ENCODE results near the gene HCK.
"Not testable (repeated sequence)": the region's sequence is repeated elsewhere in the genome, so short reads cannot be mapped to it uniquely, and the experiment has no call there.

HCK gene

GRCh38 chr20:32108814-32109391 lies 56.9 kb downstream of the HCK start:
- TF ChIP-seq JUND (IDR thresholded peaks at IDR 0.05; ENCODE audit: low read depth) = no peak
- DNase-seq (ENCODE audit: low read depth in 1 of 2, low spot score in 1 of 2) = no peak
- in situ Hi-C loops (cut with HindIII; ENCODE audit: low pct_unique_long_range_greater_than_20kb, low sequenced_read_pairs) = no loop called here

- in situ Hi-C loops (cut with HindIII; ENCODE audit: low pct_unique_long_range_greater_than_20kb, low sequenced_read_pairs) = no loop called here
- TF ChIP-seq JUND (IDR thresholded peaks at IDR 0.05; ENCODE audit: low read depth) = peak; percentile 11; the same call in 1 of the 2 replicates
- DNase-seq (ENCODE audit: low read depth in 1 of 2, low spot score in 1 of 2) = peak; percentile 71 to 99
Observed at GRCh38 chr20:32109392-32110172, 57.5 kb downstream of the HCK start, which contains the start of gene TM9SF4. Gene TM9SF4, plus strand, starts transcription at chr20:32109714. Its CDS starts 27 bp downstream, at chr20:32109741.

- DNase-seq (ENCODE audit: low read depth in 1 of 2, low spot score in 1 of 2) = no peak
- TF ChIP-seq JUND (IDR thresholded peaks at IDR 0.05; ENCODE audit: low read depth) = no peak
- in situ Hi-C loops (cut with HindIII; ENCODE audit: low pct_unique_long_range_greater_than_20kb, low sequenced_read_pairs) = no loop called here
Observed at GRCh38 chr20:32110173-32110704, 58.2 kb downstream of the HCK start.

- in situ Hi-C loops (cut with HindIII; ENCODE audit: low pct_unique_long_range_greater_than_20kb, low sequenced_read_pairs) = no loop called here
- no peak for DNase-seq (ENCODE audit: low read depth in 1 of 2, low spot score in 1 of 2)
- TF ChIP-seq JUND (IDR thresholded peaks at IDR 0.05; ENCODE audit: low read depth) = no peak
Observed at GRCh38 chr20:32110727-32111126, 58.7 kb downstream of the HCK start.

GRCh38 chr20:32111156-32111686 lies 59.2 kb downstream of the HCK start:
- in situ Hi-C loops (cut with HindIII; ENCODE audit: low pct_unique_long_range_greater_than_20kb, low sequenced_read_pairs) = no loop called here
- DNase-seq (ENCODE audit: low read depth in 1 of 2, low spot score in 1 of 2) = no peak
- no peak for TF ChIP-seq JUND (IDR thresholded peaks at IDR 0.05; ENCODE audit: low read depth)

GRCh38 chr20:32111753-32112152 lies 59.7 kb downstream of the HCK start:
- no peak for TF ChIP-seq JUND (IDR thresholded peaks at IDR 0.05; ENCODE audit: low read depth)
- in situ Hi-C loops (cut with HindIII; ENCODE audit: low pct_unique_long_range_greater_than_20kb, low sequenced_read_pairs) = no loop called here
- no peak for DNase-seq (ENCODE audit: low read depth in 1 of 2, low spot score in 1 of 2)

- in situ Hi-C loops (cut with HindIII; ENCODE audit: low pct_unique_long_range_greater_than_20kb, low sequenced_read_pairs) = no loop called here
- TF ChIP-seq JUND (IDR thresholded peaks at IDR 0.05; ENCODE audit: low read depth) = no peak
- no peak for DNase-seq (ENCODE audit: low read depth in 1 of 2, low spot score in 1 of 2)
Observed at GRCh38 chr20:32112841-32113240, 60.8 kb downstream of the HCK start.

- no peak for DNase-seq (ENCODE audit: low read depth in 1 of 2, low spot score in 1 of 2)
- in situ Hi-C loops (cut with HindIII; ENCODE audit: low pct_unique_long_range_greater_than_20kb, low sequenced_read_pairs) = no loop called here
- TF ChIP-seq JUND (IDR thresholded peaks at IDR 0.05; ENCODE audit: low read depth) = no peak
Observed at GRCh38 chr20:32113591-32114260, 61.7 kb downstream of the HCK start.

- DNase-seq (ENCODE audit: low read depth in 1 of 2, low spot score in 1 of 2) = no peak
- no peak for TF ChIP-seq JUND (IDR thresholded peaks at IDR 0.05; ENCODE audit: low read depth)
- in situ Hi-C loops (cut with HindIII; ENCODE audit: low pct_unique_long_range_greater_than_20kb, low sequenced_read_pairs) = no loop called here
Observed at GRCh38 chr20:32114305-32114960, 62.4 kb downstream of the HCK start.

GRCh38 chr20:32115211-32115767 lies 63.2 kb downstream of the HCK start:
- DNase-seq (ENCODE audit: low read depth in 1 of 2, low spot score in 1 of 2) = no peak
- in situ Hi-C loops (cut with HindIII; ENCODE audit: low pct_unique_long_range_greater_than_20kb, low sequenced_read_pairs) = no loop called here
- no peak for TF ChIP-seq JUND (IDR thresholded peaks at IDR 0.05; ENCODE audit: low read depth)

- TF ChIP-seq JUND (IDR thresholded peaks at IDR 0.05; ENCODE audit: low read depth) = no peak
- DNase-seq (ENCODE audit: low read depth in 1 of 2, low spot score in 1 of 2) = no peak
- in situ Hi-C loops (cut with HindIII; ENCODE audit: low pct_unique_long_range_greater_than_20kb, low sequenced_read_pairs) = no loop called here
Observed at GRCh38 chr20:32116079-32116521, 64.1 kb downstream of the HCK start.

- DNase-seq (ENCODE audit: low read depth in 1 of 2, low spot score in 1 of 2); in situ Hi-C loops (cut with HindIII; ENCODE audit: low pct_unique_long_range_greater_than_20kb, low sequenced_read_pairs): not testable (repeated sequence)
Observed at GRCh38 chr20:32116796-32117195, 64.8 kb downstream of the HCK start.

GRCh38 chr20:32118427-32118826 lies 66.4 kb downstream of the HCK start:
- DNase-seq (ENCODE audit: low read depth in 1 of 2, low spot score in 1 of 2); in situ Hi-C loops (cut with HindIII; ENCODE audit: low pct_unique_long_range_greater_than_20kb, low sequenced_read_pairs): not testable (repeated sequence)
